Stimulated activated naive B cell treated with anti-CD40 and anti-IgM and Interleukin-4, amounts not matched to agents 10 μg/mL and 1 μg/mL and 100 μg/mL, for 72 hours (primary cell): ENCODE results near the gene CEPT1.
A peak's percentile ranks its signal among the peaks of the same experiment; 100 is the strongest.

ENCODE experiments used
- ATAC-seq, 2 donors: fragments of 150-1000 bp; cut with Tn5 transposase; replicated peaks; 2 replicates each; pipeline ENCODE4 v1.10.0; 2021; ENCODE audit warnings: moderate library complexity in 1 of 2
- DNase-seq: peaks from one replicate; pipeline ENCODE4 v3.0.0; 2021
- H3K27ac Mint-ChIP-seq: one replicate; pipeline ENCODE4 v1.8.0; 2022; ENCODE audit warnings: mild to moderate bottlenecking, mixed read lengths
- H3K27me3 Mint-ChIP-seq, 2 donors: one replicate each; pipeline ENCODE4 v1.8.0; 2022; ENCODE audit warnings: mixed read lengths in 2 of 2
- H3K36me3 Mint-ChIP-seq, 2 donors: one replicate each; pipeline ENCODE4 v1.8.0; 2022; ENCODE audit warnings: mixed read lengths in 2 of 2, mild to moderate bottlenecking in 1 of 2
- H3K4me1 Mint-ChIP-seq, 2 donors: one replicate each; pipeline ENCODE4 v1.8.0; 2022; ENCODE audit warnings: mixed read lengths in 2 of 2, mild to moderate bottlenecking in 1 of 2
- H3K4me3 Mint-ChIP-seq, 2 donors: one replicate each; pipeline ENCODE4 v1.8.0; 2022; ENCODE audit warnings: mild to moderate bottlenecking in 2 of 2, mixed read lengths in 2 of 2, moderate library complexity in 1 of 2
- H3K9me3 Mint-ChIP-seq, 2 donors: one replicate each; pipeline ENCODE4 v1.8.0; 2022; ENCODE audit warnings: mixed read lengths in 2 of 2, mild to moderate bottlenecking in 1 of 2

The CEPT1 gene

GRCh38 chr1:111192658-111193519 is 52.9 kb downstream of the CEPT1 start:
- DNase-seq (no peak), ATAC-seq (peak; percentile 61 to 72)
- H3K27me3 Mint-ChIP-seq, result no peaks in the 10 kb centered on the region
- no peaks in the 10 kb centered on the region for H3K9me3 Mint-ChIP-seq
- peaks cover 61 to 82% of the 10 kb centered on the region in 2 donors for H3K36me3 Mint-ChIP-seq
- peaks cover 53 to 89% of the 10 kb centered on the region in 2 donors for H3K4me1 Mint-ChIP-seq
- peak overlapping the region; percentile 33 for H3K4me3 Mint-ChIP-seq
- H3K27ac Mint-ChIP-seq, result peak overlapping the region; percentile 62

- DNase-seq (no peak), ATAC-seq (peak in 1 of 2 donors; percentile 5)
- H3K4me3 Mint-ChIP-seq, result peak overlapping the region; percentile 11 to 47
- H3K27ac Mint-ChIP-seq, result peak overlapping the region; percentile 14
- no peaks in the 10 kb centered on the region for H3K9me3 Mint-ChIP-seq
- H3K27me3 Mint-ChIP-seq, result no peaks in the 10 kb centered on the region
- peaks cover 53 to 77% of the 10 kb centered on the region in 2 donors for H3K36me3 Mint-ChIP-seq
- H3K4me1 Mint-ChIP-seq, result peaks cover 60 to 90% of the 10 kb centered on the region in 2 donors
Measured at GRCh38 chr1:111193712-111194480, 53.9 kb downstream of the CEPT1 start.

- no peaks in the 10 kb centered on the region for H3K27me3 Mint-ChIP-seq
- no peak overlapping the region for H3K4me3 Mint-ChIP-seq
- peaks cover 61 to 93% of the 10 kb centered on the region in 2 donors for H3K4me1 Mint-ChIP-seq
- H3K9me3 Mint-ChIP-seq, result no peaks in the 10 kb centered on the region
- ATAC-seq, result no peak
- H3K36me3 Mint-ChIP-seq, result peaks cover 44 to 69% of the 10 kb centered on the region in 2 donors
- peak overlapping the region; percentile 28 for H3K27ac Mint-ChIP-seq
- DNase-seq, result no peak
Measured at GRCh38 chr1:111195002-111195684, 55.1 kb downstream of the CEPT1 start.

- Mint-ChIP-seq H3K27ac (peak overlapping the region; percentile 44), H3K4me1 (peaks cover 69 to 95% of the 10 kb centered on the region in 2 donors), H3K27me3 (no peaks in the 10 kb centered on the region), H3K9me3 (no peaks in the 10 kb centered on the region), H3K36me3 (peaks cover 34 to 65% of the 10 kb centered on the region in 2 donors), H3K4me3 (no peak overlapping the region)
- DNase-seq, result no peak
- ATAC-seq, result no peak
Measured at GRCh38 chr1:111196213-111196612, 56.2 kb downstream of the CEPT1 start.

- Mint-ChIP-seq H3K27me3 (no peaks in the 10 kb centered on the region), H3K4me1 (peaks cover 62 to 94% of the 10 kb centered on the region in 2 donors), H3K9me3 (no peaks in the 10 kb centered on the region), H3K36me3 (peaks cover 29 to 56% of the 10 kb centered on the region in 2 donors), H3K4me3 (no peak overlapping the region), H3K27ac (peak overlapping the region; percentile 76)
- ATAC-seq (peak; percentile 36 to 62), DNase-seq (no peak)
Measured at GRCh38 chr1:111197598-111198284, 57.7 kb downstream of the CEPT1 start.

- H3K4me1 Mint-ChIP-seq, result peaks cover 58 to 91% of the 10 kb centered on the region in 2 donors
- no peaks in the 10 kb centered on the region for H3K27me3 Mint-ChIP-seq
- peak overlapping the region; percentile 37 for H3K27ac Mint-ChIP-seq
- H3K36me3 Mint-ChIP-seq, result peaks cover 26 to 48% of the 10 kb centered on the region in 2 donors
- no peak overlapping the region for H3K4me3 Mint-ChIP-seq
- H3K9me3 Mint-ChIP-seq, result no peaks in the 10 kb centered on the region
- no peak for ATAC-seq
- no peak for DNase-seq
Measured at GRCh38 chr1:111198836-111199235, 58.8 kb downstream of the CEPT1 start.

GRCh38 chr1:111199329-111199728 is 59.3 kb downstream of the CEPT1 start:
- Mint-ChIP-seq H3K9me3 (no peaks in the 10 kb centered on the region), H3K27me3 (no peaks in the 10 kb centered on the region), H3K27ac (no peak overlapping the region), H3K4me3 (no peak overlapping the region), H3K36me3 (peaks cover 24 to 44% of the 10 kb centered on the region in 2 donors), H3K4me1 (peaks cover 54 to 86% of the 10 kb centered on the region in 2 donors)
- ATAC-seq (no peak), DNase-seq (no peak)

- ATAC-seq, result no peak
- no peaks in the 10 kb centered on the region for H3K27me3 Mint-ChIP-seq
- peak within 1 kb of the TSS; percentile 44 for H3K27ac Mint-ChIP-seq
- no peaks in the 10 kb centered on the region for H3K9me3 Mint-ChIP-seq
- DNase-seq, result no peak
- H3K36me3 Mint-ChIP-seq, result peaks cover 19 to 36% of the 10 kb centered on the region in 2 donors
- H3K4me3 Mint-ChIP-seq, result peak within 1 kb of the TSS; percentile 25 to 52
- H3K4me1 Mint-ChIP-seq, result peaks cover 51 to 85% of the 10 kb centered on the region in 2 donors
Measured at GRCh38 chr1:111199881-111200801, 60.1 kb downstream of the CEPT1 start, which contains the start of gene DENND2D. TSS of gene DENND2D (minus strand) at chr1:111200646. CDS start at chr1:111200459, 187 bp downstream.

GRCh38 chr1:111200802-111201161 is 60.8 kb downstream of the CEPT1 start:
- DNase-seq (no peak), ATAC-seq (no peak)
- H3K27ac Mint-ChIP-seq, result no peak overlapping the region
- no peaks in the 10 kb centered on the region for H3K27me3 Mint-ChIP-seq
- H3K4me1 Mint-ChIP-seq, result peaks cover 54 to 85% of the 10 kb centered on the region in 2 donors
- H3K36me3 Mint-ChIP-seq, result peaks cover 17 to 33% of the 10 kb centered on the region in 2 donors
- no peaks in the 10 kb centered on the region for H3K9me3 Mint-ChIP-seq
- no peak overlapping the region for H3K4me3 Mint-ChIP-seq

GRCh38 chr1:111201275-111202090 is 61.5 kb downstream of the CEPT1 start:
- H3K9me3 Mint-ChIP-seq, result no peaks in the 10 kb centered on the region
- H3K36me3 Mint-ChIP-seq, result peaks cover 12 to 27% of the 10 kb centered on the region in 2 donors
- peaks cover 54 to 85% of the 10 kb centered on the region in 2 donors for H3K4me1 Mint-ChIP-seq
- no peak overlapping the region for H3K4me3 Mint-ChIP-seq
- no peaks in the 10 kb centered on the region for H3K27me3 Mint-ChIP-seq
- no peak for ATAC-seq
- DNase-seq, result no peak
- H3K27ac Mint-ChIP-seq, result no peak overlapping the region

GRCh38 chr1:111202366-111202706 is 62.3 kb downstream of the CEPT1 start:
- Mint-ChIP-seq H3K27me3 (no peaks in the 10 kb centered on the region), H3K27ac (peak overlapping the region; percentile 27), H3K9me3 (no peaks in the 10 kb centered on the region), H3K4me3 (peak overlapping the region; percentile 78 to 79), H3K4me1 (peaks cover 48 to 76% of the 10 kb centered on the region in 2 donors), H3K36me3 (peaks cover 9 to 19% of the 10 kb centered on the region in 2 donors)
- ATAC-seq (no peak), DNase-seq (no peak)
